Adrenal gland (tissue), 5 donors: ENCODE data around the gene THAP4.

Experiments used
- CTCF ChIP-seq, 6 experiments: fragments of 450-650 bp in 4 of 6; fragments of 200-600 bp in 2 of 6; sonication (generic) in 1 of 6; IDR thresholded peaks; 1 replicate in 5 of 6; 2 replicates in 1 of 6; pipeline versions ENCODE4 v1.5.1 to v1.8.0; 2016 to 2021; ENCODE audit warnings: antibody characterized with exemption in 6 of 6, mild to moderate bottlenecking in 2 of 6, moderate library complexity in 1 of 6
- POLR2A ChIP-seq, 2 donors: fragments of 450-650 bp; IDR thresholded peaks; one replicate each; pipeline ENCODE4 v1.6.1; 2017; ENCODE audit warnings: antibody characterized with exemption in 2 of 2, mild to moderate bottlenecking in 2 of 2, moderate library complexity in 1 of 2
- donor health status: DM: no; HTN: no; CAD: no.

GRCh38 chr2:241547781-241548450 lies 89.0 kb downstream of the THAP4 start:
- TF ChIP-seq CTCF (IDR thresholded peaks at IDR 0.05) (no peak), POLR2A (IDR thresholded peaks at IDR 0.05) (no peak)
